22Rv1 (cell line): ENCODE results near the gene GPC1.

ENCODE experiments used
- H3K27ac ChIP-seq: fragments of 450-650 bp; 2 replicates; pipeline ENCODE4 v1.5.1; 2017
- CTCF ChIP-seq: fragments of 450-650 bp; IDR thresholded peaks from 2 replicates; pipeline ENCODE4 v1.5.1; 2017; ENCODE audit warnings: mild to moderate bottlenecking
- ZFX ChIP-seq: fragments of 450-650 bp; IDR thresholded peaks from 2 replicates; pipeline ENCODE4 v1.6.1; 2017; ENCODE audit warnings: antibody characterized with exemption, borderline replicate concordance

Gene GPC1

GRCh38 chr2:240430595-240430994, 4.9 kb upstream of the GPC1 start:
- TF ChIP-seq CTCF (no peak), ZFX (no peak)

GRCh38 chr2:240431271-240431660, 4.2 kb upstream of the GPC1 start:
- TF ChIP-seq CTCF (no peak), ZFX (no peak)
- no peak overlapping the region for H3K27ac ChIP-seq

More at GRCh38 chr2:240430595-240430994, 4.9 kb upstream of the GPC1 start:
- no peak overlapping the region for H3K27ac ChIP-seq

GRCh38 chr2:240431661-240432424, 3.6 kb upstream of the GPC1 start:
- H3K27ac ChIP-seq = no peak overlapping the region
- TF ChIP-seq CTCF (no peak), ZFX (no peak)

GRCh38 chr2:240432430-240432819, 3.0 kb upstream of the GPC1 start:
- no peak for TF ChIP-seq CTCF
- no peak for TF ChIP-seq ZFX
- H3K27ac ChIP-seq = no peak overlapping the region

GRCh38 chr2:240432820-240433801, 2.4 kb upstream of the GPC1 start:
- TF ChIP-seq CTCF = no peak
- TF ChIP-seq ZFX = no peak
- H3K27ac ChIP-seq = no peak overlapping the region

- H3K27ac ChIP-seq = no peak overlapping the region
- no peak for TF ChIP-seq ZFX
- TF ChIP-seq CTCF = no peak
Measured at GRCh38 chr2:240433973-240434727, 1.3 kb upstream of the GPC1 start.
